ENCODE data around the gene PNPLA1.
A peak's percentile ranks its signal among the peaks of the same experiment; 100 is the strongest.

The PNPLA1 gene

GRCh38 chr6:36241728-36242127 lies 28.1 kb upstream of the PNPLA1 start:
- TF ChIP-seq POLR2A (IDR thresholded peaks at IDR 0.05; ENCODE audit: low read depth, low read length), result no peak
- no peak for FAIRE-seq

GRCh38 chr6:36242161-36242560 lies 27.7 kb upstream of the PNPLA1 start:
- DNase-seq (ENCODE audit: insufficient read length, low spot score), result no peak
- FAIRE-seq, result no peak
- no peak for TF ChIP-seq POLR2A (IDR thresholded peaks at IDR 0.05; ENCODE audit: low read depth, low read length)

More at GRCh38 chr6:36241728-36242127, 28.1 kb upstream of the PNPLA1 start:
- DNase-seq (ENCODE audit: insufficient read length, low spot score), result no peak

- no peak for TF ChIP-seq POLR2A (IDR thresholded peaks at IDR 0.05; ENCODE audit: low read depth, low read length)
- no peak for FAIRE-seq
- DNase-seq (ENCODE audit: insufficient read length, low spot score), result no peak
Observed at GRCh38 chr6:36242626-36243025, 27.2 kb upstream of the PNPLA1 start.

GRCh38 chr6:36243562-36244212 lies 26.2 kb upstream of the PNPLA1 start:
- no peak for TF ChIP-seq POLR2A (IDR thresholded peaks at IDR 0.05; ENCODE audit: low read depth, low read length)
- no peak for FAIRE-seq

GRCh38 chr6:36244641-36245280 lies 25.1 kb upstream of the PNPLA1 start:
- FAIRE-seq, result no peak
- no peak for DNase-seq (ENCODE audit: insufficient read length, low spot score)
- TF ChIP-seq POLR2A (IDR thresholded peaks at IDR 0.05; ENCODE audit: low read depth, low read length), result no peak

More at GRCh38 chr6:36243562-36244212, 26.2 kb upstream of the PNPLA1 start:
- no peak for DNase-seq (ENCODE audit: insufficient read length, low spot score)

- DNase-seq (ENCODE audit: insufficient read length, low spot score) (no peak), FAIRE-seq (no peak)
- no peak for TF ChIP-seq POLR2A (IDR thresholded peaks at IDR 0.05; ENCODE audit: low read depth, low read length)
Observed at GRCh38 chr6:36245572-36246061, 24.2 kb upstream of the PNPLA1 start.

- FAIRE-seq (no peak), DNase-seq (ENCODE audit: insufficient read length, low spot score) (no peak)
- no peak for TF ChIP-seq POLR2A (IDR thresholded peaks at IDR 0.05; ENCODE audit: low read depth, low read length)
Observed at GRCh38 chr6:36246506-36247268, 23.2 kb upstream of the PNPLA1 start.

GRCh38 chr6:36247693-36248092 lies 22.2 kb upstream of the PNPLA1 start:
- no peak for DNase-seq (ENCODE audit: insufficient read length, low spot score)
- no peak for TF ChIP-seq POLR2A (IDR thresholded peaks at IDR 0.05; ENCODE audit: low read depth, low read length)
- FAIRE-seq, result no peak

GRCh38 chr6:36248980-36249379 lies 20.9 kb upstream of the PNPLA1 start:
- FAIRE-seq (no peak), DNase-seq (ENCODE audit: insufficient read length, low spot score) (peak; percentile 31)
- TF ChIP-seq POLR2A (IDR thresholded peaks at IDR 0.05; ENCODE audit: low read depth, low read length), result no peak

GRCh38 chr6:36249536-36249935 lies 20.3 kb upstream of the PNPLA1 start:
- DNase-seq (ENCODE audit: insufficient read length, low spot score), result no peak
- no peak for TF ChIP-seq POLR2A (IDR thresholded peaks at IDR 0.05; ENCODE audit: low read depth, low read length)
- no peak for FAIRE-seq

GRCh38 chr6:36252005-36252404 lies 17.9 kb upstream of the PNPLA1 start:
- DNase-seq (ENCODE audit: insufficient read length, low spot score) (no peak), FAIRE-seq (no peak)
- TF ChIP-seq POLR2A (IDR thresholded peaks at IDR 0.05; ENCODE audit: low read depth, low read length), result no peak

- no peak for TF ChIP-seq POLR2A (IDR thresholded peaks at IDR 0.05; ENCODE audit: low read depth, low read length)
- no peak for FAIRE-seq
- no peak for DNase-seq (ENCODE audit: insufficient read length, low spot score)
Observed at GRCh38 chr6:36263390-36264000, 6.4 kb upstream of the PNPLA1 start.

- DNase-seq (ENCODE audit: insufficient read length, low spot score) (no peak), FAIRE-seq (no peak)
- TF ChIP-seq POLR2A (IDR thresholded peaks at IDR 0.05; ENCODE audit: low read depth, low read length), result no peak
Observed at GRCh38 chr6:36265744-36266143, 4.1 kb upstream of the PNPLA1 start.
